Measurements from ENCODE around the gene FUOM. TPM values are rescaled to one million over a fixed set of nuclear protein-coding genes. Genes with fewer than 3 reads are reported as not detected.

The FUOM gene
- total and polyA plus RNA-seq, 2 donors from 2014 or later: 17.5 to 118 TPM

- Histone ChIP-seq H3K27ac (ENCODE audit: low read depth in 2 of 2, low read length in 2 of 2) (no peak overlapping the region), H3K36me3 (ENCODE audit: control insufficient read depth in 2 of 3, insufficient read depth in 3 of 3, low read length in 3 of 3) (no peaks in the 10 kb centered on the region), H3K27me3 (ENCODE audit: control insufficient read depth, insufficient read depth, low read length) (no peaks in the 10 kb centered on the region), H3K4me1 (ENCODE audit: control insufficient read depth in 2 of 3, insufficient read depth in 2 of 3, low read depth in 1 of 3, low read length in 3 of 3) (peaks cover 0 to 3% (median 0%) of the 10 kb centered on the region in 3 donors), H3K4me3 (ENCODE audit: low read length in 3 of 3) (no peak overlapping the region), H3K9ac (ENCODE audit: low read length in 3 of 3) (no peak overlapping the region), H3K9me3 (ENCODE audit: control insufficient read depth in 2 of 3, insufficient read depth in 1 of 3, low read length in 3 of 3) (no peaks in the 10 kb centered on the region)
- no peak for TF ChIP-seq CTCF (IDR thresholded peaks at IDR 0.05; ENCODE audit: borderline replicate concordance, extremely low read depth, insufficient read depth)
- intact Hi-C loops (cut with DNase I): no loop called here
- DNase-seq: no peak
- FAIRE-seq: no peak
Measured at GRCh38 chr10:133351408-133352318, 6.2 kb downstream of the FUOM start.

DNA sequence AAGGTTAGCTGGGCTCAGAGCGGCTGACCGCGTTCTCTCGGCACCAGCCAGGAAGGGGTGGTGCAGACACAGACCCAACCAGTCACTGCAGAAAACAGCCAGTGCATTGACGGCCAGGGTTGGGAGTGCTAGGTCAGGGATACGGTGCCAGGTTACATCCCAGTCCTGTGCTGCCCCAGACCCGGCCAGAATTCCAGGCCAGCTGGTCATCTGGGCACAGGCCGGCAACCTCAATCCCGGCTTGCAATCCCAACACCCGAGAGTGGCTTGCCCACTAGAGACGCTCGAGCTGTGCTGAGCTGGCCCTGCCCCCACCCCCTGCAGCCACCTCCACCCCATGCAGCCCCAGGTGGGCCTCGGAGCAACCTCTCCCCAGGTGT lies 6.9 kb downstream of the FUOM start:
- H3K36me3 ChIP-seq (ENCODE audit: control insufficient read depth in 2 of 3, insufficient read depth in 3 of 3, low read length in 3 of 3): no peaks in the 10 kb centered on the region
- H3K4me1 ChIP-seq (ENCODE audit: control insufficient read depth in 2 of 3, insufficient read depth in 2 of 3, low read depth in 1 of 3, low read length in 3 of 3): no peaks in the 10 kb centered on the region
- H3K9ac ChIP-seq (ENCODE audit: low read length in 3 of 3): no peak overlapping the region
- FAIRE-seq: no peak
- intact Hi-C loops (cut with DNase I): no loop called here
- no peaks in the 10 kb centered on the region for H3K9me3 ChIP-seq (ENCODE audit: control insufficient read depth in 2 of 3, insufficient read depth in 1 of 3, low read length in 3 of 3)
- TF ChIP-seq CTCF (IDR thresholded peaks at IDR 0.05; ENCODE audit: borderline replicate concordance, extremely low read depth, insufficient read depth): no peak
- DNase-seq: no peak
- no peaks in the 10 kb centered on the region for H3K27me3 ChIP-seq (ENCODE audit: control insufficient read depth, insufficient read depth, low read length)
- no peak overlapping the region for H3K4me3 ChIP-seq (ENCODE audit: low read length in 3 of 3)
- H3K27ac ChIP-seq (ENCODE audit: low read depth in 2 of 2, low read length in 2 of 2): no peak overlapping the region

DNA sequence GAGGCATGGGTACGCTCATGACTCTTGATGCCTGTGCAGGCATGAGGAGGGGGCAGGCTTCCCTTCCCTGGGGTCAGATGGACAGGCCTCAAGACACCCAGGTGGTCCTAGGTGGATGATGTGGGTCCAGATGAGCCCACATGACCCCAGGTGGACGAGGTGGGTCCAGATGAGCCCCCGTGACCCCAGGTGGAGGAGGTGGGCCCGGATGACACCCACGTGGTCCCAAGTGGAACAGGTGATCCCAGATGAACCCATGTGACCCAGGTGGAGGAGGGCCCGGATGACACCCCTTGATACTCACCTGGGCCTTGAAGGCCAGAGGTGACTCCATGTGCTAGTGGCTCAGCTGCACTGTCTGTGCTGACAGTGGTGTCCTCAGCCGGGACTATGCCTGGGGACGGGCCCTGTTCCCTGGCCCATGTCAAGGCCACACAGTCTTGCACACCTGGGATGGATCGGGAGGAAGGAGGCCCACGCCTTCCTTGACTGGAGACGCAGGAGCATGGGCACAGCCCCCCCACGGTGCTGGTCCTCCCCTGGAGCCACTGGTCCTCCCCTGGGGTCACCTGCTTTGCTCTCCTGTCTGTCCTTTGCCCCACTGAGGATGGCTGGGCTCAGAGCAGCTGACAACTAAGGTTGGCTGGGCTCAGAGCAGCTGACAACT lies 7.4 kb downstream of the FUOM start:
- Histone ChIP-seq H3K4me3 (ENCODE audit: low read length in 3 of 3) (no peak overlapping the region), H3K27ac (ENCODE audit: low read depth in 2 of 2, low read length in 2 of 2) (no peak overlapping the region), H3K36me3 (ENCODE audit: control insufficient read depth in 2 of 3, insufficient read depth in 3 of 3, low read length in 3 of 3) (no peaks in the 10 kb centered on the region), H3K9me3 (ENCODE audit: control insufficient read depth in 2 of 3, insufficient read depth in 1 of 3, low read length in 3 of 3) (no peaks in the 10 kb centered on the region), H3K4me1 (ENCODE audit: control insufficient read depth in 2 of 3, insufficient read depth in 2 of 3, low read depth in 1 of 3, low read length in 3 of 3) (no peaks in the 10 kb centered on the region), H3K9ac (ENCODE audit: low read length in 3 of 3) (no peak overlapping the region), H3K27me3 (ENCODE audit: control insufficient read depth, insufficient read depth, low read length) (no peaks in the 10 kb centered on the region)
- DNase-seq: no peak
- intact Hi-C loops (cut with DNase I): no loop called here
- no peak for FAIRE-seq
- TF ChIP-seq CTCF (IDR thresholded peaks at IDR 0.05; ENCODE audit: borderline replicate concordance, extremely low read depth, insufficient read depth): no peak
